Tibial nerve (tissue), 4 donors: Measurements from ENCODE around the gene SNX30.

Source experiments
- CTCF ChIP-seq, 5 experiments: fragments of 200-600 bp in 3 of 5; fragments of 450-650 bp in 2 of 5; sonication (generic) in 3 of 5; IDR thresholded peaks; one replicate each; pipeline ENCODE4 v1.5.1; 2016 to 2019; ENCODE audit warnings: antibody characterized with exemption in 5 of 5, mild to moderate bottlenecking in 3 of 5, moderate library complexity in 2 of 5
- EP300 ChIP-seq, 2 donors: sonication (generic); formaldehyde crosslinking; IDR thresholded peaks; one replicate each; pipeline ENCODE4 v1.6.1; 2017; ENCODE audit warnings: antibody characterized with exemption in 2 of 2, mild to moderate bottlenecking in 1 of 2
- POLR2A ChIP-seq, 2 donors: fragments of 450-650 bp; IDR thresholded peaks; one replicate each; pipeline ENCODE4 v1.6.1; 2017; ENCODE audit warnings: antibody characterized with exemption in 2 of 2, mild to moderate bottlenecking in 2 of 2, moderate library complexity in 2 of 2

GRCh38 chr9:112921549-112921948 is 171.0 kb downstream of the SNX30 start:
- TF ChIP-seq CTCF (IDR thresholded peaks at IDR 0.05) (peak in 2 of 5 experiments; percentile 11 to 21), POLR2A (IDR thresholded peaks at IDR 0.05) (no peak), EP300 (IDR thresholded peaks at IDR 0.05) (no peak)
